T-cell (primary cell): ENCODE results near the gene SLC37A1. TPM values are rescaled to one million over a fixed set of nuclear protein-coding genes. Genes with fewer than 3 reads are reported as not detected.

Source experiments
- ATAC-seq, 4 experiments: fragments of 200-7000 bp in 3 of 4; fragments of 150-1000 bp in 1 of 4; cut with Tn5 transposase; replicated peaks in 1 of 4; 1 replicate in 3 of 4; 2 replicates in 1 of 4; pipeline ENCODE4 v1.10.0; 2021; ENCODE audit warnings: moderate library complexity in 3 of 4, mild to moderate bottlenecking in 2 of 4, moderate number of reproducible peaks in 1 of 4
- CTCF ChIA-PET, 2 donors: fragments of 300-600 bp; sonication (Branson Sonifier 250); formaldehyde crosslinking; loops; one replicate each; lab custom pipeline; 2022; ENCODE audit warnings: antibody characterized with exemption in 2 of 2; lab: Charles Lee
- POLR2A ChIA-PET, 2 donors: fragments of 300-600 bp; sonication (Branson Sonifier 250); formaldehyde crosslinking; loops; one replicate each; lab custom pipeline; 2022; ENCODE audit warnings: antibody characterized with exemption in 2 of 2; lab: Charles Lee
- DNase-seq, 35 experiments: peaks; one replicate each; pipeline versions ENCODE4 v3.0.0 to v3.0.0-alpha.2; 2013 to 2023
- H3K27ac ChIP-seq: one replicate; pipeline ENCODE4 v1.5.1; 2013; ENCODE audit warnings: low read length
- H3K27me3 ChIP-seq, 2 experiments: replicated peaks in 1 of 2; 1 replicate in 1 of 2; 2 replicates in 1 of 2; pipeline versions ENCODE4 v1.6.1 to v1.7.0; 2013; ENCODE audit warnings: low read length in 1 of 2, mixed read lengths in 1 of 2; ENCODE audit not compliant: control insufficient read depth in 2 of 2, insufficient read depth in 2 of 2; ENCODE audit errors: extremely low read depth in 1 of 2
- H3K36me3 ChIP-seq, 2 donors: 1 replicate in 1 of 2; 2 replicates in 1 of 2; pipeline versions ENCODE4 v1.6.1 to v1.7.0; 2013; ENCODE audit warnings: low read length in 1 of 2; ENCODE audit not compliant: control insufficient read depth in 2 of 2, insufficient read depth in 1 of 2; ENCODE audit errors: extremely low read depth in 1 of 2
- H3K4me1 ChIP-seq, 2 experiments: 1 replicate in 1 of 2; 2 replicates in 1 of 2; pipeline versions ENCODE4 v1.6.1 to v1.7.0; 2013; ENCODE audit warnings: low read length in 2 of 2, mixed read lengths in 1 of 2; ENCODE audit not compliant: insufficient read depth in 2 of 2, control insufficient read depth in 1 of 2; ENCODE audit errors: extremely low read depth in 1 of 2
- H3K4me3 ChIP-seq, 2 donors: 1 replicate in 1 of 2; 2 replicates in 1 of 2; pipeline versions ENCODE4 v1.5.1 to v1.7.0; 2013; ENCODE audit warnings: mild to moderate bottlenecking in 2 of 2, low read length in 1 of 2, moderate library complexity in 1 of 2; ENCODE audit not compliant: control insufficient read depth in 1 of 2; ENCODE audit errors: extremely low read depth in 1 of 2
- H3K9me3 ChIP-seq: 2 replicates; pipeline ENCODE4 v1.7.0; 2013
- H3K27ac Mint-ChIP-seq, 2 donors: one replicate each; pipeline ENCODE4 v1.8.0; 2020 to 2021; ENCODE audit warnings: mild to moderate bottlenecking in 2 of 2, mixed read lengths in 2 of 2
- H3K27me3 Mint-ChIP-seq, 2 donors: one replicate each; pipeline ENCODE4 v1.8.0; 2021 to 2022; ENCODE audit warnings: mixed read lengths in 2 of 2
- H3K36me3 Mint-ChIP-seq: one replicate; pipeline ENCODE4 v1.8.0; 2021; ENCODE audit warnings: mixed read lengths
- H3K4me1 Mint-ChIP-seq, 3 donors: one replicate each; pipeline ENCODE4 v1.8.0; 2020 to 2022; ENCODE audit warnings: mixed read lengths in 3 of 3, mild to moderate bottlenecking in 1 of 3
- H3K4me3 Mint-ChIP-seq, 3 donors: one replicate each; pipeline ENCODE4 v1.8.0; 2020 to 2022; ENCODE audit warnings: mild to moderate bottlenecking in 3 of 3, mixed read lengths in 3 of 3, moderate library complexity in 3 of 3
- H3K9me3 Mint-ChIP-seq, 3 donors: one replicate each; pipeline ENCODE4 v1.8.0; 2020 to 2022; ENCODE audit warnings: mixed read lengths in 3 of 3
- WGBS: methylation state at CpG from one replicate; pipeline ENCODE4 v1.1.5; 2013; ENCODE audit warnings: missing lambda C conversion rate; ENCODE audit not compliant: insufficient coverage; 5-methylcytosine and 5-hydroxymethylcytosine counted together
- total RNA-seq, 35 experiments: library from RNA in 6 of 35; stranded (reverse) in 6 of 35; fragments of 120-200 nt in 1 of 35; gene quantifications; one replicate each; pipeline versions ENCODE4 v1.2.1 to v1.2.4 and lab custom pipeline; 2013 to 2026

Gene SLC37A1
- total RNA-seq, 5 donors from 2014 or later (not counting 1 experiment from before 2014, with no cell fraction given) = 18.7 to 26.3 (median 22.6) TPM

DNA sequence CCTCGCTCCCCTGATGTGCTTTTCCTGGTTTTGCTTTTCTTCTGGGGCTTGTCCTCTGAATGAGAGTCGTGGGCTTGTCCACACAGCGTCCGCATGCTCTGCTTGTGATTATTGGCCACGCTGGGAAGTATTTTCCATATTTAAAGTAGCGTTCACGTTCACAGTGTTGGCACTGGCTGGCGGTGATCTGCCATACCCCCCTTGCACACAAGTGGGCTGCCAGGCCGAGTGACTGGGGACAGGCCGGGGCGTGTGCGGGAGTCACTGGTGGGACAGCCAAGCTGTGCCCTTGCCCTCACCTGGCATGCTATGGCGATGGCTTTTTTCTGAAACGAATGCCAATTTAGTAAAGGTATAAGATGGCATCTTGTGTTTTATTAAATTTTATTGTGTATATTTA is 32.8 kb downstream of the SLC37A1 start:
- POLR2A ChIA-PET = no interaction called here
- no peaks in the 10 kb centered on the region for H3K9me3 ChIP-seq
- ATAC-seq (no peak), DNase-seq (no peak)
- WGBS = 84% methylated on average over 13 of the region's 14 CpGs
- no peak overlapping the region for H3K27ac ChIP-seq
- H3K27me3 ChIP-seq = no peaks in the 10 kb centered on the region
- peaks cover 0 to 8% of the 10 kb centered on the region in 2 experiments for H3K4me1 ChIP-seq
- peaks cover 48 to 62% of the 10 kb centered on the region in 2 donors for H3K36me3 ChIP-seq
- no peak overlapping the region for H3K4me3 ChIP-seq
- Mint-ChIP-seq H3K27me3 (no peaks in the 10 kb centered on the region), H3K4me1 (peaks cover 0 to 8% (median 7%) of the 10 kb centered on the region in 3 donors), H3K9me3 (no peaks in the 10 kb centered on the region), H3K27ac (no peak overlapping the region), H3K36me3 (peaks cover 63% of the 10 kb centered on the region), H3K4me3 (no peak overlapping the region)
- CTCF ChIA-PET = no interaction called here

GRCh38 chr21:42547001-42547905 is 33.6 kb downstream of the SLC37A1 start:
- WGBS = 88% methylated on average over 18 of the region's 27 CpGs
- no peak overlapping the region for H3K27ac Mint-ChIP-seq
- ChIA-PET POLR2A (no interaction called here), CTCF (no interaction called here)
- no peaks in the 10 kb centered on the region for H3K9me3 Mint-ChIP-seq
- no peak overlapping the region for H3K4me3 ChIP-seq
- ATAC-seq (no peak), DNase-seq (no peak)
- H3K36me3 ChIP-seq = peaks cover 44 to 56% of the 10 kb centered on the region in 2 donors
- H3K27me3 ChIP-seq = no peaks in the 10 kb centered on the region
- H3K36me3 Mint-ChIP-seq = peaks cover 65% of the 10 kb centered on the region
- peaks cover 0 to 8% (median 7%) of the 10 kb centered on the region in 3 donors for H3K4me1 Mint-ChIP-seq
- H3K4me1 ChIP-seq = peaks cover 0 to 8% of the 10 kb centered on the region in 2 experiments
- no peak overlapping the region for H3K27ac ChIP-seq
- H3K4me3 Mint-ChIP-seq = no peak overlapping the region
- H3K27me3 Mint-ChIP-seq = no peaks in the 10 kb centered on the region
- H3K9me3 ChIP-seq = no peaks in the 10 kb centered on the region

GRCh38 chr21:42547906-42548365 is 34.3 kb downstream of the SLC37A1 start:
- H3K4me3 ChIP-seq = no peak overlapping the region
- H3K4me1 Mint-ChIP-seq = peaks cover 0 to 8% (median 7%) of the 10 kb centered on the region in 3 donors
- H3K27me3 Mint-ChIP-seq = no peaks in the 10 kb centered on the region
- no peak overlapping the region for H3K4me3 Mint-ChIP-seq
- CTCF ChIA-PET = no interaction called here
- H3K27ac ChIP-seq = no peak overlapping the region
- H3K4me1 ChIP-seq = peaks cover 0 to 8% of the 10 kb centered on the region in 2 experiments
- no peak for ATAC-seq
- no peaks in the 10 kb centered on the region for H3K9me3 ChIP-seq
- H3K36me3 Mint-ChIP-seq = peaks cover 64% of the 10 kb centered on the region
- no peak for DNase-seq
- POLR2A ChIA-PET = no interaction called here
- H3K36me3 ChIP-seq = peaks cover 41 to 53% of the 10 kb centered on the region in 2 donors
- no peak overlapping the region for H3K27ac Mint-ChIP-seq
- H3K9me3 Mint-ChIP-seq = no peaks in the 10 kb centered on the region
- H3K27me3 ChIP-seq = no peaks in the 10 kb centered on the region
- 97% methylated on average over 16 of the region's 22 CpGs for WGBS

DNA sequence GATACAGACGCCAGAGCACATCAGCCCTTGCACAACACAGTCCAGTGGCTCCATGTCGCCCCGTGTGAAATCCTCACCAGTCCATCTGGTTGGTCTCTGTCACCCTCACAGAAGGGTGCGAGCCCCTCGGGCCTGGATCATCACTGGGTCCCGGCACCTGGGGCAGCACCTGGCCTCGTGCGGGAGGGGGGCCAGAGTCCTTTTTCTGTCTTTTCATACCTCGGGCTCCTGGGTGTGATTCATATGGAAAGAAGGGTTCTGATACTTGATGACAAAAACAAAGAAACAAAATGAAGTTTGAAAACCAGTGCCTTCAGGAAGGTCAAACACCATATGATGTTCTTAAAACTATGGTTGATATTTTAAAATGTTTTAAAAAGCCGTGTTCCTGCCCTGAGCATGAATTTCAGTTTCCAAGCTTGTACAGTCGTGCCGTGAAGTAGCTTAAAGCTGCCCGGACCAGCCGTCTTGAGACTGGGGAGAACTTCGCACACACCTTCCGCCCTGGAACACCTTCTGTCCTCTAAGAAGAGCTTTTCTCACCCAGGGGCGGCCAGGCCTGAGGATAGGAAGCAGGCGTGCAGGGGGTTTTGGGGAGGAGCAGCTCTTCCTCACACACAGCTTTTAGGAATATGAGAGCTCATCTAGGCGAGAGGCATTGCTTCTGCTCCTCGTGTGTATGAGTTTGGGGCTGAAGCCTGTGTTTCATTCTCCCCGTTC is 35.2 kb downstream of the SLC37A1 start:
- WGBS = 56% methylated on average over 11 of the region's 21 CpGs

GRCh38 chr21:42550817-42551216 is 37.2 kb downstream of the SLC37A1 start:
- H3K27ac ChIP-seq = no peak overlapping the region
- Mint-ChIP-seq H3K4me3 (no peak overlapping the region), H3K4me1 (no peaks in the 10 kb centered on the region), H3K9me3 (no peaks in the 10 kb centered on the region), H3K27ac (no peak overlapping the region), H3K36me3 (peaks cover 68% of the 10 kb centered on the region), H3K27me3 (no peaks in the 10 kb centered on the region)
- WGBS = 93% methylated on average over 2 of the region's 3 CpGs
- peaks cover 25 to 45% of the 10 kb centered on the region in 2 donors for H3K36me3 ChIP-seq
- DNase-seq = no peak
- CTCF ChIA-PET = no interaction called here
- POLR2A ChIA-PET = interaction anchor here in 1 of 2 donors (0.6 kb wide), 1 partner anchor 148 kb away, joined by 11 read pairs; no protein-coding TSS in a partner anchor
- H3K27me3 ChIP-seq = no peaks in the 10 kb centered on the region
- H3K9me3 ChIP-seq = no peaks in the 10 kb centered on the region
- no peaks in the 10 kb centered on the region for H3K4me1 ChIP-seq
- no peak for ATAC-seq
- no peak overlapping the region for H3K4me3 ChIP-seq

More for the DNA sequence above, 35.2 kb downstream of the SLC37A1 start:
- Mint-ChIP-seq H3K36me3 (peaks cover 64% of the 10 kb centered on the region), H3K27ac (no peak overlapping the region), H3K4me3 (no peak overlapping the region), H3K9me3 (no peaks in the 10 kb centered on the region), H3K27me3 (no peaks in the 10 kb centered on the region), H3K4me1 (peaks cover 0 to 8% (median 7%) of the 10 kb centered on the region in 3 donors)
- Histone ChIP-seq H3K36me3 (peaks cover 33 to 47% of the 10 kb centered on the region in 2 donors), H3K4me1 (peaks cover 0 to 8% of the 10 kb centered on the region in 2 experiments), H3K27me3 (no peaks in the 10 kb centered on the region), H3K27ac (no peak overlapping the region), H3K9me3 (no peaks in the 10 kb centered on the region), H3K4me3 (no peak overlapping the region)
- CTCF ChIA-PET = interaction anchor here in 1 of 2 donors (0.5 kb wide), 1 partner anchor 239 kb away, joined by 9 read pairs; no protein-coding TSS in a partner anchor
- ATAC-seq = no peak
- no peak for DNase-seq
- POLR2A ChIA-PET = no interaction called here
